Hepatocyte (in vitro differentiated cells): Measurements from ENCODE around the gene ZNF579.

Experiments used
- EZH2 ChIP-seq: fragments of 200-600 bp; sonication (generic); IDR thresholded peaks from 2 replicates; pipeline ENCODE4 v1.6.1; 2016; ENCODE audit warnings: antibody characterized with exemption, mild to moderate bottlenecking, borderline replicate concordance
- EZH2phosphoT487 ChIP-seq: fragments of 200-600 bp; sonication (generic); IDR thresholded peaks from one replicate; pipeline ENCODE4 v1.6.1; 2018; ENCODE audit warnings: antibody characterized with exemption, mild to moderate bottlenecking, low read depth, moderate library complexity; ENCODE audit not compliant: unreplicated experiment, severe bottlenecking
- TF ChIP-seq, protein P1 (sequence below): fragments of 200-600 bp; sonication (generic); IDR thresholded peaks from 2 replicates; pipeline ENCODE4 v1.5.1; 2016; ENCODE audit warnings: antibody characterized with exemption, mild to moderate bottlenecking; ENCODE audit not compliant: poor library complexity

GRCh38 chr19:55535173-55535964 is 45.3 kb downstream of the ZNF579 start:
- TF ChIP-seq, protein P1, sequence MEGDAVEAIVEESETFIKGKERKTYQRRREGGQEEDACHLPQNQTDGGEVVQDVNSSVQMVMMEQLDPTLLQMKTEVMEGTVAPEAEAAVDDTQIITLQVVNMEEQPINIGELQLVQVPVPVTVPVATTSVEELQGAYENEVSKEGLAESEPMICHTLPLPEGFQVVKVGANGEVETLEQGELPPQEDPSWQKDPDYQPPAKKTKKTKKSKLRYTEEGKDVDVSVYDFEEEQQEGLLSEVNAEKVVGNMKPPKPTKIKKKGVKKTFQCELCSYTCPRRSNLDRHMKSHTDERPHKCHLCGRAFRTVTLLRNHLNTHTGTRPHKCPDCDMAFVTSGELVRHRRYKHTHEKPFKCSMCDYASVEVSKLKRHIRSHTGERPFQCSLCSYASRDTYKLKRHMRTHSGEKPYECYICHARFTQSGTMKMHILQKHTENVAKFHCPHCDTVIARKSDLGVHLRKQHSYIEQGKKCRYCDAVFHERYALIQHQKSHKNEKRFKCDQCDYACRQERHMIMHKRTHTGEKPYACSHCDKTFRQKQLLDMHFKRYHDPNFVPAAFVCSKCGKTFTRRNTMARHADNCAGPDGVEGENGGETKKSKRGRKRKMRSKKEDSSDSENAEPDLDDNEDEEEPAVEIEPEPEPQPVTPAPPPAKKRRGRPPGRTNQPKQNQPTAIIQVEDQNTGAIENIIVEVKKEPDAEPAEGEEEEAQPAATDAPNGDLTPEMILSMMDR: no peak
- TF ChIP-seq EZH2 (no peak), EZH2phosphoT487 (no peak)
